Inflammatory macrophage treated with lipopolysaccharide for 1 hour (primary cell): ENCODE results near the gene OR6B3.

Experiments
- DNase-seq, 2 donors: peaks; one replicate each; pipeline ENCODE4 v3.0.0-alpha.2; 2020 to 2022

The OR6B3 gene

DNA sequence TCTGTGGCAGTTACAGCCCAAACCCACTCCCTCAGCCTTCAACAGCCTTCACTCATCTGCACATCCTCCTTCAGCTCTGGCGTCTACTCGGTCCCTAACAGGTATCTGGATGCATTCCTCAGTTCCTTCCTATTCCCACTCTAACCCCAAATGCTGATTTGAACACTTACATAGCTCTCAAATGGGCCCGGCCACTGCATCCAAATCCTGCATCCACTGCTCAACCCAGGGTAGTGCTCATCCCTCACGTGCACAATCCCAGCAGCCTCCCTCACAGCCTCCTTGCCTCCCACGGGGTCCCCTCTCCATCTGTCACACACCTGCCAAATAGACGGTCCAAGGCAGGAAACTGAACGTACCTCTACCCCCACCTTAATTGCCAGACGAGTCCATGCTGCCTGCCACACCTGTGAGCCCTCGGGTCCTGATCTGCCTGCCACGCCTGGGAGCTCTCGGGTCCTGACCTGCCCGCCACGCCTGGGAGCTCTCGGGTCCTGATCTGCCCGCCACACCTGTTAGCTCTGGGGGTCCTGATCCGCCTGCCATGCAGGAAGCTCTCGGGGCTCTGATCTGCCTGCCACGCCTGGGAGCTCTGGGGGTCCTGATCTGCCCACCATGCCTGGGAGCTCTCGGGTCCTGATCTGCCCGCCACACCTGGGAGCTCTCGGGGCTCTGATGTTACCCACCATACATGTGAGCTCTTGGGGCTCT lies 9.9 kb downstream of the OR6B3 start:
- no peak for DNase-seq

DNA sequence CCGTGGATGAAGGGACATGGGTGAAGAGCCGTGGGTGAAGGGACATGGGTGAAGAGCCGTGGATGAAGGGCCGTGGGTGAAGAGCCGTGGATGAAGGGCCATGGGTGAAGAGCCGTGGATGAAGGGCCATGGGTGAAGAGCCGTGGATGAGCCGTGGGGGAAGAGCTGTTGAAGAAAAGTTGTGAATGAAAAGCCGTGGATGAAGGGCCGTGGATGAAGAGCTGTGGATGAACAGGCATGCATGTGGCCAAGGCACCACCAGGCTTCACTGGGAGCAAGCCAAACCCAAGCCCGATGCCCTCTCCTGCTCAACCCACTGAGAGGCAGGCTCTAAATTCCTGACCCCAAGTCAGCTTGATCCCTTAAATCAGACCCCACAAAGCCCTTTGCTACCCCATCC lies 10.6 kb downstream of the OR6B3 start:
- DNase-seq = no peak

DNA sequence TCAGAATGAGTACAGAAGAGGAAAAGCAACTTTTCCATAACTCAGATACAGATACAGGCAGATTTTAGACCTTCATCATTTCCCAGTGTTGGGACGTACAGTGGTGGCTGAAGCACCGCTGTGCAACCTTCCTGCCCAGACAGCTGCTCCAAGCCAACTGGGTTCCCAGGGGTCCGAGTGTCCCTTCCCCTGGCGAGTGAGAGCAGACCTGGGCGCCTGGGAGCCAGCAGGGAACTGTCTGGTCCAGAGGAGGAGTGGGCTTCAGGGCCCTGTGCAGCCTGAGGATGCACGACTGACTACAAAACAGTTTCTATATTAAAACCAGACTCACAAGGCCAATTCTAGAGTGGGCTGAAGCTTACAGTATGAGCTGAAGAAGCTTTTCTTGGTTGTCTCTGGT lies 12.0 kb downstream of the OR6B3 start:
- DNase-seq = no peak

DNA sequence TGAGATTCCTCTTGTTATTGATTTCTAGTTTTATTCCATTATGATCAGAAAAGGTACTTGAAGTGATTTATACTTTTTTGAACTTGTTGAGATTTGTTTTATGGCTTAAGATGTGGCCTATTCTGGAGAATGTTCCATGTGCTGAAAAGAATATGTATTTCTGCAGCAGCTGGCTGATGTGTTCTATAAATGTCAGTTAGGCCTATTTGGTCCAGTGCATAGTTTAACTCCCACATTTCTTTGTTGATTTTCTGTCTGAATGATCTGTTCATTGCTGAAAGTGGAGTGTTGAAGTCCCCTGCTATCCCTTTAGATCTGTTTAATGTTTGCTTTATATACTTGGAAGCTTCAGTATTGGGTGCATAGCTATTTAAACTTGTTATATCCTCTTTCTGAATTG lies 16.0 kb downstream of the OR6B3 start:
- no peak for DNase-seq

DNA sequence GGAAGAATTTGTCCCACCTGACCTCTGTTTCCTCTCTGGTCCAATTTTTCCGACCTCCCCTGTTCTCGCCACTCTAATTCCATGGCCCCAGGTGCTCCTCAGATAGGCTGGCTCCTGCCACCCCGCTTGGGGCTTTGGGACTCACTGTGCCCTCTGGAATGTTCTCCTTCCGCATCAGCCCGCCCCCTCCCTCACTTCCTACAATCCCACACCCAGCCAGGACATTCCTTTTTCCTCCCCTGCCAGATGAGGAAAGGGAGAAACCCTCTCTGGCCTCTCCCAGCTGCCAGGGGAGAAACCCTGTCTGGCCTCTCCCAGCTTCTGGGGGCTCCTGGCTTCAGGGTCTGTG lies 20.0 kb downstream of the OR6B3 start:
- DNase-seq = no peak

- no peak for DNase-seq
These were observed 20.7 kb downstream of the OR6B3 start for GRCh38 chr2:240032406-240033329.

- no peak for DNase-seq
These were observed 22.8 kb downstream of the OR6B3 start, which contains the start of gene OR6B2 for GRCh38 chr2:240030379-240031094. OR6B2 (minus strand) TSS chr2:240030429; CDS start chr2:240030429, 0 bp downstream.

GRCh38 chr2:240024766-240025165 lies 28.6 kb downstream of the OR6B3 start:
- DNase-seq = peak in 1 of 2 donors; percentile 1

GRCh38 chr2:240023792-240024191 lies 29.5 kb downstream of the OR6B3 start:
- DNase-seq = no peak

- DNase-seq = peak; percentile 38 to 66
These were observed 31.7 kb downstream of the OR6B3 start for GRCh38 chr2:240021488-240022104.

DNA sequence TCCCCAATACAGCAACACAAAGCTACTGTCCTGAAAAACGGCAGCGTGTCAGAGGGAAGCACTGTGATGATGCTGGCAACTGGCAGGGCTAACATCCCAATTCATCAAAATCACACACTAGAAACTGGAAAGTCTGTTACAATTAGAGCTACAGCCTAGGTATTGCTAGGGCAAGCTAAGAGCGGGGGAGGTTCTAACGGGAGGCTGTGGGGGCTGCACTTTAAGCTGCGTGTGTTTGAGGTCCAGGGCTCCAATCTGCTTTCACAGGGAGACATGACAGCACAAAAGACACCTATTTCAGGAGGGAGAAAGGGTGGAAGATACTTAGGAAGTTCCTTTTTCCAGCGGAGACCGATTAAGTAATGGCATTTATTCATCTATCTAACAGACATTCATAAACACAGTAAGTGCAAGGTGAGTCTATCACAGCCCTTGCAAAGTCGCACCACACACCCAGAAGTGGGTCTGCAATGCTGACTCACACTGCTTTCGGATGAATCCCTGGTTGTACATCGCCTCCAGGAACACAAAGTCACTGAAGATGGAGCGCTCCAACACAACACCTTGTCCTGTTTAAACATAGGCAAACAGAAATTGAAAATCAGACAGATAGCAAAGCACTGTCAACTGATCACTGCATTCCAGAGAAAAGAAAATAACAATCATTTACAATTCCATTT lies 35.1 kb downstream of the OR6B3 start:
- no peak for DNase-seq

GRCh38 chr2:240014327-240014726 lies 39.0 kb downstream of the OR6B3 start:
- no peak for DNase-seq

GRCh38 chr2:240013343-240013742 lies 40.0 kb downstream of the OR6B3 start:
- DNase-seq = peak in 1 of 2 donors; percentile 13

GRCh38 chr2:240002983-240003382 lies 50.3 kb downstream of the OR6B3 start:
- no peak for DNase-seq

DNA sequence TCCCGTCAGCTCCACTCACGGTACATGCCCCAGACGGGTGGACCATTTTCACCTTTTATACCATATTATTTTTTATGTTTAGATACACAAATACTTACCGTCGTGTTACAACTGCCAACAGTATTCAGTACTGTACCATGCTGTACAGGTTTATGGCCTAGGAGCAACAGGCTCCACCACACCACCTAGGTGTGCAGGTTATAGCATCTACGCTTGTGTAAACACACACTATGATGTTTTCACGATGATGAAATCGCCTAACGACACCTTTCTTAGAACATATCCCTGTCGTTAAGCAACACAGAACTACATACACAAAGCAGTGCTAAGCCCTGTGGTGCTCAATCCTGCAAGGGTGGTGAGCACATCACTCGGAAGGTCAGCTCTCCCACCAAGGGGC lies 52.6 kb downstream of the OR6B3 start:
- no peak for DNase-seq

- no peak for DNase-seq
These were observed 55.5 kb downstream of the OR6B3 start for GRCh38 chr2:239997686-239998409.
